Gastroesophageal sphincter (tissue), 4 donors: Measurements from ENCODE around the gene COA8. TPM values are rescaled to one million over a fixed set of nuclear protein-coding genes. Genes with fewer than 3 reads are reported as not detected.

ENCODE experiments used
- ATAC-seq: fragments of 150-250 bp; one replicate; pipeline ENCODE4 v1.9.1; 2016; ENCODE audit warnings: mild to moderate bottlenecking, moderate library complexity
- H3K27ac ChIP-seq, 4 donors: fragments of 200-600 bp; sonication (generic) in 3 of 4; 1 replicate in 3 of 4; 2 replicates in 1 of 4; pipeline ENCODE4 v1.5.1; 2016 to 2019
- H3K27me3 ChIP-seq: fragments of 200-600 bp; sonication (generic); one replicate; pipeline ENCODE4 v1.5.1; 2019
- H3K36me3 ChIP-seq, 2 donors: fragments of 200-600 bp; sonication (generic); one replicate each; pipeline ENCODE4 v1.5.1; 2019; ENCODE audit warnings: control low read depth in 1 of 2
- H3K4me1 ChIP-seq, 3 donors: fragments of 200-600 bp; sonication (generic); 1 replicate in 2 of 3; 2 replicates in 1 of 3; pipeline ENCODE4 v1.5.1; 2016 to 2019; ENCODE audit warnings: control low read depth in 2 of 3
- H3K4me3 ChIP-seq, 2 donors: fragments of 200-600 bp; sonication (generic); one replicate each; pipeline ENCODE4 v1.5.1; 2019; ENCODE audit warnings: mild to moderate bottlenecking in 1 of 2, moderate library complexity in 1 of 2
- H3K9me3 ChIP-seq, 3 donors: fragments of 200-600 bp; sonication (generic); one replicate each; pipeline ENCODE4 v1.5.1; 2017 to 2019; ENCODE audit warnings: control low read depth in 2 of 3
- EP300 ChIP-seq: sonication (generic); formaldehyde crosslinking; IDR thresholded peaks from one replicate; pipeline ENCODE4 v1.6.1; 2017; ENCODE audit warnings: antibody characterized with exemption, mild to moderate bottlenecking
- POLR2A ChIP-seq, 2 donors: fragments of 450-650 bp; IDR thresholded peaks; one replicate each; pipeline ENCODE4 v1.6.1; 2017; ENCODE audit warnings: antibody characterized with exemption in 2 of 2, mild to moderate bottlenecking in 2 of 2, moderate library complexity in 1 of 2
- POLR2AphosphoS5 ChIP-seq: sonication (generic); formaldehyde crosslinking; IDR thresholded peaks from one replicate; pipeline ENCODE4 v1.6.1; 2017; ENCODE audit warnings: antibody characterized with exemption
- WGBS, 2 donors: methylation state at CpG; one replicate each; pipeline ENCODE4 v1.1.5; 2018; ENCODE audit warnings: low coverage in 1 of 2; 5-methylcytosine and 5-hydroxymethylcytosine counted together
- total RNA-seq, 4 donors: library from RNA; depleted of rRNA; stranded (reverse); fragments of >200 nt; gene quantifications; one replicate each; pipeline ENCODE4 v1.1.0, GENCODE V29; 2016
- TF ChIP-seq, protein P1 (sequence below), 4 experiments: fragments of 200-600 bp in 2 of 4; fragments of 450-650 bp in 2 of 4; sonication (generic) in 1 of 4; IDR thresholded peaks; one replicate each; pipeline ENCODE4 v1.5.1; 2017 to 2019; ENCODE audit warnings: antibody characterized with exemption in 4 of 4, mild to moderate bottlenecking in 2 of 4, moderate library complexity in 2 of 4

Gene COA8
- total RNA-seq, 4 donors from 2014 or later, result 25.8 to 41.4 (median 28.4) TPM

DNA sequence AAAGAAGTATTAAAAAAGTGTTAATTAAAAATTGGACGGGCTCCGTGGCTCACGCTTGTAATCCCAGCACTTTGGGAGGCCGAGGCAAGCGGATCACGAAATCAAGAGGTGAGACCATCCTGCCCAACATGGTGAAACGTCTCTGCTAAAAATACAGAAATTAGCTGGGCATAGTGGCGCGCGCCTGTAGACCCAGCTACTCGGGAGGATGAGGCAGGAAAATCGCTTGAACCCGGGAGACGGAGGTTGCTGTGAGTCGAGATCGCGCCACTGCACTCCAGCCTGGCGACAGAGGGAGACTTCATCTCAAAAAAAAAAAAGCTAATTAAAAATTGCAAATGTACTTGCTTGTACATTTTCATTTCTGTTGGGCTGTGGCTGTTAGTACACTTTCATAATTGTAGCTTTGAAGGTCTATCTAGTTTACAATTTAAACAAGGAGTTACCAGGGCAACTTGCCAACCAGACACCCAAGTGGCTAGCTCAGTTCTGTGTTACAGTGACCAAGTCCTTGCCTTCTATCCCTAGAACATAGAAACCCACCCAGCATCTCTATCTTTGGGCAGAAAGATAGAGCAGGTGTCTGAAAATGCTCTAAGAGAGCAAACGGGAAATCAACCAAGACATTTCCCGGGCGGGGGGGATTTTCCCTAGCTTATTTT, 1.2 kb downstream of the COA8 start:
- peaks cover 0 to 16% of the 10 kb centered on the region in 2 donors for H3K36me3 ChIP-seq
- WGBS, 2 donors, result 60 to 62% methylated on average over 16 to 21 of the region's 21 CpGs
- peaks cover 9 to 84% (median 31%) of the 10 kb centered on the region in 3 donors for H3K4me1 ChIP-seq
- no peak for ATAC-seq
- H3K27me3 ChIP-seq, result no peaks in the 10 kb centered on the region
- peak overlapping the region; percentile 62 to 76 for H3K4me3 ChIP-seq
- TF ChIP-seq POLR2AphosphoS5 (no peak), POLR2A (IDR thresholded peaks at IDR 0.05) (no peak), EP300 (no peak)
- TF ChIP-seq, protein P1, sequence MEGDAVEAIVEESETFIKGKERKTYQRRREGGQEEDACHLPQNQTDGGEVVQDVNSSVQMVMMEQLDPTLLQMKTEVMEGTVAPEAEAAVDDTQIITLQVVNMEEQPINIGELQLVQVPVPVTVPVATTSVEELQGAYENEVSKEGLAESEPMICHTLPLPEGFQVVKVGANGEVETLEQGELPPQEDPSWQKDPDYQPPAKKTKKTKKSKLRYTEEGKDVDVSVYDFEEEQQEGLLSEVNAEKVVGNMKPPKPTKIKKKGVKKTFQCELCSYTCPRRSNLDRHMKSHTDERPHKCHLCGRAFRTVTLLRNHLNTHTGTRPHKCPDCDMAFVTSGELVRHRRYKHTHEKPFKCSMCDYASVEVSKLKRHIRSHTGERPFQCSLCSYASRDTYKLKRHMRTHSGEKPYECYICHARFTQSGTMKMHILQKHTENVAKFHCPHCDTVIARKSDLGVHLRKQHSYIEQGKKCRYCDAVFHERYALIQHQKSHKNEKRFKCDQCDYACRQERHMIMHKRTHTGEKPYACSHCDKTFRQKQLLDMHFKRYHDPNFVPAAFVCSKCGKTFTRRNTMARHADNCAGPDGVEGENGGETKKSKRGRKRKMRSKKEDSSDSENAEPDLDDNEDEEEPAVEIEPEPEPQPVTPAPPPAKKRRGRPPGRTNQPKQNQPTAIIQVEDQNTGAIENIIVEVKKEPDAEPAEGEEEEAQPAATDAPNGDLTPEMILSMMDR (IDR thresholded peaks at IDR 0.05), result no peak
- no peaks in the 10 kb centered on the region for H3K9me3 ChIP-seq
- H3K27ac ChIP-seq, result peak overlapping the region in 3 of 4 donors; percentile 89 to 99 (median 99)

DNA sequence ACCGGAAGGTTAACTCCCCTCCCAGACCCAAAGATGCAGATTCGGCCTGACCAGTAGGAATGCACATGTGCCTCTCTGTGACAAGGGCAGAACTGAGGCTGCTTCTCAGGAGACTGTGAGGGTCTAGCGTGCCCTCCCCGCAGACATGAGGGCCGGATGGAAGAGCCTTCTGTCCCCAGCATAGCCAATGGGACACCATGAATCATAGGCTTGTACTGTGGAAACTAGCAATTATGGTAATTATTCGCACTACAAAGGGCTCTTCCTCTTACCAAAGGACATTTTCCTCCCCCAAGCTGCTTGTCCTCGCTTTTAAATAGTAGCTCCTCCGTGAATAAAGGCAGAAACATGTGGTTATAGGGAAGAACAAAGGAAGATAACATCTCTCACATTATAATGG, 6.2 kb downstream of the COA8 start:
- H3K4me3 ChIP-seq, result no peak overlapping the region
- TF ChIP-seq POLR2AphosphoS5 (no peak), POLR2A (IDR thresholded peaks at IDR 0.05) (no peak), EP300 (no peak)
- TF ChIP-seq, protein P1 (IDR thresholded peaks at IDR 0.05), result no peak
- peaks cover 0 to 15% of the 10 kb centered on the region in 2 donors for H3K36me3 ChIP-seq
- no peaks in the 10 kb centered on the region for H3K27me3 ChIP-seq
- WGBS, 2 donors, result 54% methylated on average over 4 of the region's 8 CpGs; no CpG with 5 or more reads in 1 of the 2 donors
- ATAC-seq, result no peak
- no peak overlapping the region for H3K27ac ChIP-seq
- H3K4me1 ChIP-seq, result peaks cover 0 to 89% (median 17%) of the 10 kb centered on the region in 3 donors
- H3K9me3 ChIP-seq, result no peaks in the 10 kb centered on the region

DNA sequence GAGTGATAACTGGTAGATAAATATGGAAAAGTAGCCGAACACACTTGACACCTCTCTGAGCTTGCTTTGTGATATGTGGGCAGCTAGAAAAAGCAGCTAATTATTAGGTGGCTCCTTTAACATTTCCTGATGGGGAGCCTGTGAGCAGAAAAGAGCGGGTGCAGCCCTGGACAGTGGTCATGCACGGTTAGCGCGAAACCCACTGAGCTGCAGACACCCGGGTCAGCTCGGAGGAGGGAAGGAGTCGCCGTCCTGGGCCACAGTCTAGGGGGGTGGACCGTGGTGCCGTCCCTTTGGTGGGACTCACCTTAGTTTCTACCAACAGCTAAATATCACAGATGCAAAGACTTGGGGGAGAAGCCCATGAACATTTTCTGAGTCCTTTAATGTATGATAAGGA, 6.6 kb downstream of the COA8 start:
- 76 to 79% methylated on average over 5 to 11 of the region's 11 CpGs for WGBS, 2 donors
- TF ChIP-seq POLR2AphosphoS5 (no peak), EP300 (no peak), POLR2A (IDR thresholded peaks at IDR 0.05) (no peak)
- TF ChIP-seq, protein P1 (IDR thresholded peaks at IDR 0.05), result no peak
- peaks cover 0 to 19% of the 10 kb centered on the region in 2 donors for H3K36me3 ChIP-seq
- H3K27me3 ChIP-seq, result no peaks in the 10 kb centered on the region
- peaks cover 0 to 89% (median 14%) of the 10 kb centered on the region in 3 donors for H3K4me1 ChIP-seq
- no peak overlapping the region for H3K4me3 ChIP-seq
- no peak for ATAC-seq
- H3K9me3 ChIP-seq, result no peaks in the 10 kb centered on the region
- no peak overlapping the region for H3K27ac ChIP-seq

DNA sequence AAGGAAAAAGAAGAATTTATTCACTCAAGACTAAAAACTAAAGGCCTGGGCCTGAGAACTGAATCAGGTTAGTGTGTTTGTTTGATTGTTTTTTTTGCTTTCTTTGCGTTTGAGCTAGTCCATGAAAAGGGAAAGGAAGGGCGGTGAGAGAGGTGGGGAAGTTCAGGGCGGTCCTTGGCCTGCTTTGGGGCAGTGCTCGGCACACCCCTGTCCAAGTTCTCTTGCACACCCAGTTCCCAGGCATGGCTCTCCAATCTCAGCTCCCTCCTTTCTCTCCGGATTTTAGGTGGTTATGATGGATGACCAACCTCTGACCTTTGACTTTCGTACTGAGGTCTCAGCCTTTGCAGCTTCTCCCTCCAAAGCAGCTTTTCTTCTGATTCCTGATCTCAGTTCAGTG, 11.3 kb downstream of the COA8 start:
- TF ChIP-seq POLR2A (IDR thresholded peaks at IDR 0.05) (no peak), POLR2AphosphoS5 (no peak), EP300 (no peak)
- TF ChIP-seq, protein P1 (IDR thresholded peaks at IDR 0.05), result no peak
- no peak overlapping the region for H3K4me3 ChIP-seq
- H3K9me3 ChIP-seq, result no peaks in the 10 kb centered on the region
- H3K27me3 ChIP-seq, result no peaks in the 10 kb centered on the region
- H3K4me1 ChIP-seq, result peaks cover 0 to 76% (median 18%) of the 10 kb centered on the region in 3 donors
- peak overlapping the region in 3 of 4 donors; percentile 41 to 46 (median 45) for H3K27ac ChIP-seq
- WGBS, 2 donors, result 30 to 56% methylated on average over 2 to 6 of the region's 6 CpGs
- no peak for ATAC-seq
- peaks cover 0 to 48% of the 10 kb centered on the region in 2 donors for H3K36me3 ChIP-seq
